Measurements from ENCODE around the gene MYO5A.

DNA sequence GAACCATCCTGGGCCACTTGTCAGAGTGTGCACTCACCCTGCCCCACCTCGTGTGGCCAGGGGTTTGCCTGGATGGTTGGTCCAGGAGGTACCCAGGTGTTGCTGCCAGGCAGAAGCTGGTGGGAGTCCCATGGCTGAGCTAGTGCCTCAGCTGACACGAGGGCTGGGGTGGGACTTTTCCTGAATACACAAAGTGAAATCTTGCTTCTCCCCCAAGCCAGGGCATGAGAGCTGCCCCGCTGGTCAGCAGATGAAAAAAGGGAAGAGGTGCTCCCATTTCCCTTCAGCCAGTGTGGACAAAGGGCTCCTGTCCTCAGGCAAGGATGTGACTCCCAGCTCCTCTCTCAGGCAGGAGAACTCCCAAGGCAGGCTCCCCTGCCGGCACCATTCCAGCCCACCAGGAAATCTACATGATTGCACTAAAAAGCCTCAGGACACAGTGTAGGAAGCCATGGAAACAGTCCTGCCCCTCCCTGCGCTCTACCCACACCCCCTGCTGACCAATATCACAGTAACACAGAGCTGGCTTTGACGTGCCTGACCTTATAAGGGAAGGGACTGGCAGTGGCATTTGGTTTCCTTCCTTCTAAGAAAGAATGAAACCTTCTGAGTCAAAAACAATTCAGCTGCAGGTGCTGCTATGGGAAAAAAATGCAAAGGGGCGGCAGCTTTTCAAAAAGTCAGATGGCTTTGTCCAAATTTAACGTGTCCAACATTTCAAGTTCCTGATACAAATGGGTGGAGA, 267.0 kb downstream of the MYO5A start:
- TF ChIP-seq EP300 (IDR thresholded peaks at IDR 0.05) (no peak), POLR2A (IDR thresholded peaks at IDR 0.05) (no peak), CTCF (IDR thresholded peaks at IDR 0.05) (peak in 1 of 6 experiments; percentile 33), POLR2AphosphoS5 (IDR thresholded peaks at IDR 0.05) (no peak)
